NCI-H226 (cell line): ENCODE measurements around the gene CDK5R2.
"Not testable (repeated sequence)": the region's sequence is repeated elsewhere in the genome, so short reads cannot be mapped to it uniquely, and the experiment has no call there.

ENCODE experiments used
- DNase-seq: peaks from one replicate; pipeline ENCODE4 v3.0.0-alpha.2; 2015

The CDK5R2 gene

DNA sequence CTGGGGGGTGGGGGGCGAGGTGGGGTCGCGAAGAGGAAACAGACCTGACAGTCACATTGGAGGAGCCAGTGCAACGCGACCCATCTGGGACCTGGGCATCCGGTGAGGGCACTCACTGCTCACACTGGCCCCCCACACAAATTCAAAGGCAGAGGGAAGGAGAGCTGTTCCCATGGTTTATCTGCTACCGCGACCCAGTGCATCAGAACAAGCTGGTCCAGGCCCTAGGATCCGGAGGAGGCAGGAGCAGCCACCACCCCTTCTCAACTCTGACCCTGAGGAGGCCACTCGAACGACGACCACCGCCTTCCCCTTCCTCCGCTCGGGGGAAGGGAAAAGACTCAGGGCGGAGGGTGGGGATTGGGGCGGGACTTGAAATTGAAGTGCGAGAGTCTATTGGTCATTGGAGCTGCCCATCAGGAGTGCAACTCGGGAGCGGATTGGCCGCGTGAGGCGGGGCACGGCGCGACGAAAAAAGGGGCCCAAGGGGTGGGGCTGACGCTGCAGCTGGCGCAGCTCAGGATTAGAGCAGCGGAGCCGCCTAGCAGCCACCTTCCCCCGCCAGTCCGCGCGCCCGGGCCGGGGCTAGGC, at the start of gene CDK5R2:
Gene CDK5R2, plus strand, starts transcription at position 526 of the 591 bp plus-strand sequence. CDS start 155 bp downstream, outside the sequence.
- peak; percentile 77 for DNase-seq

DNA sequence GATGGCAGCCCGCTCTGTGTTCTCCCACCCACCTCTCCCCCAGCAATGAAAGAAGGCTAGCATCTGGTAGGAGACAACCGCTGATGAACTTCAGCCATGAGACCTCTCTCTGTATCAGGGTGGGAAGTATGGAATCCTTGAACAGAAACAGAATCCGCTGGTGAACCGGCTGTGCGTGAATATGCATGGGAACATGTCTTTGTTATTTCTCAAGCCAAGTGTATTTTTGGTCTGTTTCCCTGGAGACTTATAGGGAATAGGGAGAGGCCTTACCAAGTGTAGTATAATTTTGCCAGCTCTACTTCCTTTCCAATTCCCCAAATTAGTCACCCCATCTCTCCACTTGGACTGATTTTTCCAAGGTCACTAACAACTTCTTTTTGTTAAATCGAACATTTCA, 48.7 kb upstream of the CDK5R2 start:
- no peak for DNase-seq

DNA sequence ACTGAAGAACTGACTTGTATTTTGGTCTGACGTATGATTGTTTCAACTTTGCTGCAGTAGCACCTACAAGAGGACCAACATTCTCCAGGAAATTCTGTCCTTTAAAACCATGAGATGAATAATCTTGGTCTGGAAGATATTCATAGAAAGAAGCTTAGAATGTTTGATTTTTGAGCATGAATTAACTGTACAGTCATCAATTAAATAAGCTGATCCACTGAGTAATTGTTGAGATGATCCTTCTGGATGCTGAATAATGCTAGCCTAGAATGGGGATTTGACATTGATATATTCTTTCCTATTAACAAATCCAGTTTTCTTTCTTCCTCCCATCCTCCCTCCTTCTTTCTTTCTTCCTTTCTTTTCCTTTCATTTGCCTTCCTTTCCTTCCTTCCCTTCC, 39.0 kb upstream of the CDK5R2 start:
- no peak for DNase-seq

DNA sequence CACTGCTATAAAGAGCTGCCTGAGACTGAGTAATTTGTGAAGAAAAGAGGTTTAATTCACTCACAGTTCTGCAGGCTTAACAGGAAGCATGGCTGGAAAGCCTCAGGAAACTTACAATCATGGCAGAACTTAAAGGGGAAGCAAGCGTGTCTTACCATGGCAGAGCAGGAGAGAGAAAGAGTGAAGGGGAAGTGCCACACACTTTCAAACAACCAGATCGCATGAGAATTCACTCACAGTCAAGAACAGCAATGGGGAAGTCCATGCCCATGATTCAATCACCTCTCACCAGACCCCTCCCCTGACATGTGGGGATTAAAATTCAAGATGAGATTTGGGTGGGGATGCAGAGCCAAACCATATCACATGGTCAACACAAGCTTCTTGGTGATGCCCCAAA, 34.7 kb upstream of the CDK5R2 start:
- no peak for DNase-seq

DNA sequence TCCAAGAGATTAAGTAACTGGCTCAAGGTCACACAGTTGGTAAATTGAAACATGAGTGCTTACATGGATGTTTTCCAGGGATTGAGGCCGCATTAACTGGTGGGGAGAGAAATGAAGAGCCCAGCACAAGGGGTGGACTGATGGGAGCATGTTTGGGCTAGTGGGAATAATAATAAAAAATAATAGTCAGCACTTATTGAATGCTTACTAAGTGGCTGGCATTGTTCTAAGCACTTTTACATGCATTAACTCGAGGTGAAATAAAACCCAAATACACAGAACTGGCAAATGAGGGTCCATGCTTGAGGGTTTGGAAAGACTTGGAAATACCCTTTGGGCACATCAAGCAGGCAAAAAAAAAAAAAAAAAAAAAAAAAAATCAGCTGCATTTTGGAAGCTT, 34.0 kb upstream of the CDK5R2 start:
- DNase-seq: no peak

DNA sequence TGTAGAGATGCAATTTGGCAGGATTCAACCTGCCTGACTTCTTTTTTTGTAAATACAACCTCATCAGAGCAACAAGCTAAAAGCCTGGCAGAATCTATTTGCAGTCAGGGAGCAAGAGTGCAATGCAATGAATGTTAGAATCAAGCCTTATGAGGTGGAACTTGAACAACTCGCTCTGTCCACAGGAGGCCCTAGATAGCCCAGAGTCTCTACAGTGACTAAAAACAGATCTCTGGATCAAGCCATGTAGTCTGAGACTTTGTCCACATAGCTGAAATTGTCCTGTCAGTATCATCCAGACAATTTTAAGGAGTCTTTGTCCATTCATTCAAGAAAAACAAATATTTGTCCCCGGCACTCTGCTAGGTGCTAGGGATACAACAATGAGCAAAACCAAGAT, 32.0 kb upstream of the CDK5R2 start:
- no peak for DNase-seq

DNA sequence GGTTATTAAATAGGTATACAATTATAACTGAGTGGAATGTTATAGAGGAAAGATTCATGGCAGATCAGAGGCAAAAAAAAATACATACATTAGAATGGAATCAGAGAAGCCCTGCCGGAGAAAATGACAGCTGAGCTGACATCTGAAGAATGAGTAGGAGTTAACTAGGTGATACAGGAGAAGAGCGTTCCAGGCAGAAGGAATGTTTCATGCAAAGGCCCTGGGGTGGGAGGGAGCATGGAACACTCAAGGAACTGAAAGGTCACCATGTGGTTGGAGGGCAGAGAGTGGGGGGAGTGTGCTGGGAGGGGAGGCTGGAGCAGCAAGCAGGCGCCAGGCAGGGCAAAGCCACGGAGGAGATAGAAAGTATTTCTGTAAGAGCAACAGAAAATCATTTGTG, 31.6 kb upstream of the CDK5R2 start:
- DNase-seq: peak; percentile 80

DNA sequence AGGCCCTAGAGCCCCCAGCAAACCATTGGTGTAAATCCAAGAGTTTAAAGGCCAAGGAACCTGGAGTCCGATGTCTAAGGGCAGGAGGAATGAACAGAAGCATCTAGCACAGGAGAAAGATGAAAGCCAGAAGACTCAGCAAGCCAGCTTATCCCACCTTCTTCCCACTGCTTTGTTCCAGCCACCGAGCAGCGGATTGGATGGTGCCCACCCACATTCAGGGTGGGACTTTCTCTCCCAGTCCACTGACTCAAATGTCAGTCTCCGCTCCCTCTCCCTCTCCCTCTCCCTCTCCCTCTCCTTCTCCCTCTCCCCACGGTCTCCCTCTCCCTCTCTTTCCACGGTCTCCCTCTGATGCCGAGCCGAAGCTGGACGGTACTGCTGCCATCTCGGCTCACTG, 29.0 kb upstream of the CDK5R2 start:
- DNase-seq: not testable (repeated sequence)

DNA sequence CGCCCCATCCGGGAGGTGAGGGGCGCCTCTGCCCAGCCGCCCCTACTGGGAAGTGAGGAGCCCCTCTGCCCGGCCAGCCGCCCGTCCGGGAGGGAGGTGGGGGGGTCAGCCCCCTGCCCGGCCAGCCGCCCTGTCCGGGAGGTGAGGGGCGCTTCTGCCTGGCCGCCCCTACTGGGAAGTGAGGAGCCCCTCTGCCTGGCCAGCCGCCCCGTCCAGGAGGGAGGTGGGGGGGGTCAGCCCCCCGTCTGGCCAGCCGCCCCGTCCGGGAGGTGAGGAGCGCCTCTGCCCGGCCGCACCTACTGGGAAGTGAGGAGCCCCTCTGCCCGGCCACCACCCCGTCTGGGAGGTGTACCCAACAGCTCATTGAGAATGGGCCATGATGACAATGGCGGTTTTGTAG, 27.7 kb upstream of the CDK5R2 start:
- DNase-seq: not testable (repeated sequence)

DNA sequence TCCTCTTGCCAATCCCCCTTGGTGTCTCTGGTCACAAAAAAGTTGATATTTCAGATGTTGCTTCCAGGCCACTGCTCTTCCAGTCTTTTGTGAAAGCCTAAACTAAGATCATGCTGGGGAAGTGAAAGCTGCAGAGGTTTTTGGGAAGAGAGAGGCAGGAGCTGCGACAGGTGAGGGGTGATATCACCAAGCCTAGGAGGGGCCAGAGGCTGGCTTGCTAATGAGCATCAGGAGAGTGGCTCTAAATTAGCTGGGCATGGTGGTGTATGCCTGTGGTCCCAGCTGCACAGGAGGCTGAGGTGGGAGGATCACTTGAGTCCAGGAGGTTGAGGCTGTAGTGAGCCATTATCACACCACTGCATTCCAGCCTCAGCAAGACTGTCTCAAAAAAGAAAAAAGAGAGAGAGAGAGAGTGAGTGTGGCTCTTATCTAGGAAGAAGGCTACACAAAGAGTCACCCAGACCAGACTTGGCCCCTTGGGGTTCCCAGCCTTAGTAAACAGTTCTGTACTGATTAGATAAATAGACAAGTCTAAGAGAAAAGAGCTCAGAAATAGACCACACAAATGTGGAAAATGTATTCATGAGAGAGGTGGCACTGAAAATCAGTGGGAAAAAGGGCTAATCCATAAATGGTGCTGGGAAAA, 14.6 kb upstream of the CDK5R2 start:
- no peak for DNase-seq

DNA sequence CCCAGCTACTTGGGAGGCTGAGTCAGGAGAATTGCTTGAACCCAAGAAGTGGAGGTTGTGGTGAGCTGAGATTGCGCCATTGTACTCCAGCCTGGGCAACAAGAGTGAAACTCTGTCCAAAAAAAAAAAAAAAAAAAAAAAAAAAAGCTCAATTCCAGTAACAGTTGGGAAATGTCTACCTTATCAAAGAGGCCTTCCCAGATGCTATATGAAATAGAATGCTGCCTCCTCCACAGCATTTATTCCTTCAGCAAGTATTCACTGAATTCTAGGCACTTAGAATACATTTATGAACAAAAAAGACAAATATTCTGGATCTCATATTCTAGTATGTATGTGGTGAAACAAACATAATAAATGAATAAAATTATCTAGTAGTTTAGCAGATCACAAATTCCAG, 12.8 kb upstream of the CDK5R2 start:
- DNase-seq: no peak

DNA sequence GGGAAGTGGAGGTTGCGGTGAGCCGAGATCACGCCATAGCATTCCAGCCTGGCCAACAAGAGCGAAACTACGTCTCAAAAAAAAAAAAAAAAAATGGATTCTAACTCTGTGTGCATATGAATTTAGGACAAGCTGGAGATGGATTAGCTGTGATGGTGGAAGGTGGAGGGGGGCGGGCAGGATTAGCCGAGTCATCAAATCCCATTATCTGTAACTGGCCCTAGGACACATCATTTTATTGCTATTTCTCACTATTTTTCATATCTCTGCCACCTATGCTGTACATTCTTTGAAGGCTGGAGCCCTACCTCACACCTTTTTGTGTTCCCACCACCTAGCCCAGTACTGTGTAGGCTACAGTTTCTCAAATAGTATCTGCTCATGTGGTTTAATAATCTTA, 7.3 kb upstream of the CDK5R2 start:
- no peak for DNase-seq

DNA sequence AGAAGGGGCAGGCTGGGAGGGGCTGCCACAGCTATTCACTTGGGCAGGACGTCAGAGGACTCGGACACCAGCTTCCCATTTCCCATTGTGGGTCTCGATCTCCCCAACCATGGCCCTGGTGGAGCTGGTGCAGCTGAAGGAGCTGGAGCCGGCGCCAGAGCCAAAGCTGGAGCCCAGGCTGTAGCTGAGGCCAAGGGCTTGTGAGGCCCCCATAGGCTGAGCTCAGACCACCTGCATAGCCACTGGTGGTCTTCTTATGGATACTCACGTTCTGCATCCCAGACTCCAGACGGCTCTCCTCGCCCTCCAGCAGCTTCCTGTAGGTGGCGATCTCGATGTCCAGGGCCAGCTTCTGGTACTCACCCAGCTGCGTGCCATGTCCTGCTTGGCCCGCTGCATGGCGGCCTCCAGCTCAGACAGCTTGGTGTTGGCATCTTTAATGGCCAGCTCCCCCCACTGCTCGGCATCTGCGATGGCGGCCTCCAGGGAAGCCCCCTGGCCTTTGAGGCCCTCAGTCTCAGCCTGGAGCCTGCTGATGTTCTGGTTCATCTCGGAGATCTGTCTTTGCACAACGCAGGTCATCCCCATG, 6.0 kb upstream of the CDK5R2 start:
- no peak for DNase-seq

DNA sequence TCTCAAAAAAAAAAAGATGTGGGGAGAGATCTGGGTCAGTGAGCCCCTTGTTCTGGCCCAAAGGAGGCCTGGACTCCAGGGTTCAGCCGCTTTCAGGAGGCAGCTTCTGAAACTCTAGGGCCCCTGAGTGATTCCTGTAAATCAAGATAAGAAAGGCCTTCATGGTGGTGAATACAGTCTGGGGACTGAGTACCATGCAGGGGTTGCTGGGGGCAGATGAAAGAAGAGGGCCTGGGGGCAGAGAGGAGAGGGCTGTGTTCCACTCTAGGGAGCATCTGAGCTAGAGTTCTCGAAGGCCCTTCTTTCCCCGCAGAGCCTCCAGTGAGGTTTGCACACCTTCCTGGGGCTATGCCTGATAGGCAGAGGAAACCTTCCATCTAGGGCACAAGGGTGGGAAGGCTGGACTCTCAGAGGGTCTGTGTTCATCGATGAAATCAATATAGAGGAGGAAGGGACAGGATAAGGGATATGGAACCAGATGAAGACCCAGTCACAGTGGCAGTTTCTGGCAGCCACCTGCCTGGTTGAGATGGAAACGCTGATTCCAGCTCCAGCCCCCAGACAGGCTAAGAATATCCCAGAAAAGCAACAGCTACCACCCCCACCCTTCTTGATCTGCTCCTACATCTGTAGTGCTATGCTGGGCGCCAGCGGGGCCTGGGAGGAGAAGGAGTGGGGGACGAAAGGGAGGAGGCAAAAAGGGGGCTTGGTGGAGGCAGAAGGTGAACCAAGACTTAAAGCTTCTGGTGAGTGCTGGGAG, 4.7 kb upstream of the CDK5R2 start:
- no peak for DNase-seq

DNA sequence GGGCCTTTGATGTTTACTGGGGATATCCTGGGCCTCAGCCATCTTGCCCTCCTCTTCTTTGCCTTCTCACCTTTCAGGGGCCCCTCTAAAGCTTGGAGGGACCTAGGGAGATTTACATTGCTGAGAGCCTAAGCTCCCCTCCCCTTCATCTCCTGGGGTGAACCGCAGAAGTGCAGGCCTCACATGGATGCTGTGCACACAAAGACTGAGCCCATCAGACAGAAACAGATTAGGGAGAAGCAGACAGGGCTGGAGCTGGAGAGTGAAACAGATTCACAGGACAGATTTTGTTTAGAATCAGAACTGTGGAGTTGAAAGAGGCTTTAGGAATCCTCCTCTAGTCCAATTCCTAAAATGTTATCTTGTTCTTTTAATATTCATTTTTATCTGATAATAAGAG, 3.4 kb upstream of the CDK5R2 start:
- no peak for DNase-seq

DNA sequence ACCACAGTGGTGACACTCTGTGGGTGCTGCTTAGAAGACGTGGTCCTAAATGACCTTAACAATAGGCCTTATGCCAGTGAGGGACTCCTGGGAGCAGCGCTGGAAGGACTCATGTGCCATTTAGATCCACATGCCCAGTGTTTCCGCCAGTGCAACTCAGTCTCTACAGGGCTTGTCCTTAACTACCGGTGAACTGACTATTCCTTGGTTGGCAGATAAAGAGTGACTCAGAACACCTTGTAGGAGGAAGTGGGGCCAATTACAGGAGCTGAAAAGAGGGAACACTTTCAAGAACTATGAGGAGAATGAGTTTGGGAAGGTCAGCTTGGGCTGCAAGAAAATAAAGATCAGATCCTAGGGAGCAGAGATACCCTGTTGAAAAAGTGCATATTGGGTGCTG, 1.8 kb upstream of the CDK5R2 start:
- no peak for DNase-seq

DNA sequence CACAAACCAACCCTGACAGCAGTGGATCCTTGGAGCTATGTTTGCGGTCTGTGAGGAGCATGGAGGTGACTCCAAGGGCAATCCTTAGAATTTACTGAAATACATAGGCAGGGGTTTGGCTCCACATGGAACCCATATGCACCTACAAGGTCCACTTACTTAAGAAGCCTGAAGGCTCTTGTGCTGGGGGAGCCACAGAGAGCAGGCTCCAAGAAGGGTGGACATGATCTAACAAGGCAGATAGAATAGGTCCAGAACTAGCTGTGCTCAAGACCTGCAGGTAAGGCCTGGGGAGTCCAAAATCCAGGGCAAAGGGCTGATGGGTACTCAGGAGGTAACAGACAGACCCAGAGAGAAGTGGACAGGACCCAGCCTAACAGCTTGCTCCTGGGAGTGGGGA, 1.2 kb upstream of the CDK5R2 start:
- DNase-seq: no peak

DNA sequence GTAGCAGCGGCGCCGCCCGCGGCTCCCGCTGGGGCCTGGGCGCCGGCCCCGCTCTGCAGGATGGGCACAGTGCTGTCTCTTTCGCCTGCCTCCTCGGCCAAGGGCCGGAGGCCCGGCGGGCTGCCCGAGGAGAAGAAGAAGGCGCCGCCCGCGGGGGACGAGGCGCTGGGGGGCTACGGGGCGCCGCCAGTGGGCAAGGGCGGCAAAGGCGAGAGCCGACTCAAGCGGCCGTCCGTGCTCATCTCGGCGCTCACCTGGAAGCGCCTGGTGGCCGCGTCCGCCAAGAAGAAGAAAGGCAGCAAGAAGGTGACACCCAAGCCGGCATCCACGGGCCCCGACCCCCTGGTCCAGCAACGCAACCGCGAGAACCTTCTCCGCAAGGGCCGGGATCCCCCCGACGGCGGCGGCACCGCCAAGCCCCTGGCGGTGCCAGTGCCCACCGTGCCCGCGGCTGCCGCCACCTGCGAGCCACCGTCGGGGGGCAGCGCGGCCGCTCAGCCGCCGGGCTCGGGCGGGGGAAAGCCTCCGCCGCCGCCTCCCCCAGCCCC, 369 bp downstream of the CDK5R2 start:
- DNase-seq: no peak

DNA sequence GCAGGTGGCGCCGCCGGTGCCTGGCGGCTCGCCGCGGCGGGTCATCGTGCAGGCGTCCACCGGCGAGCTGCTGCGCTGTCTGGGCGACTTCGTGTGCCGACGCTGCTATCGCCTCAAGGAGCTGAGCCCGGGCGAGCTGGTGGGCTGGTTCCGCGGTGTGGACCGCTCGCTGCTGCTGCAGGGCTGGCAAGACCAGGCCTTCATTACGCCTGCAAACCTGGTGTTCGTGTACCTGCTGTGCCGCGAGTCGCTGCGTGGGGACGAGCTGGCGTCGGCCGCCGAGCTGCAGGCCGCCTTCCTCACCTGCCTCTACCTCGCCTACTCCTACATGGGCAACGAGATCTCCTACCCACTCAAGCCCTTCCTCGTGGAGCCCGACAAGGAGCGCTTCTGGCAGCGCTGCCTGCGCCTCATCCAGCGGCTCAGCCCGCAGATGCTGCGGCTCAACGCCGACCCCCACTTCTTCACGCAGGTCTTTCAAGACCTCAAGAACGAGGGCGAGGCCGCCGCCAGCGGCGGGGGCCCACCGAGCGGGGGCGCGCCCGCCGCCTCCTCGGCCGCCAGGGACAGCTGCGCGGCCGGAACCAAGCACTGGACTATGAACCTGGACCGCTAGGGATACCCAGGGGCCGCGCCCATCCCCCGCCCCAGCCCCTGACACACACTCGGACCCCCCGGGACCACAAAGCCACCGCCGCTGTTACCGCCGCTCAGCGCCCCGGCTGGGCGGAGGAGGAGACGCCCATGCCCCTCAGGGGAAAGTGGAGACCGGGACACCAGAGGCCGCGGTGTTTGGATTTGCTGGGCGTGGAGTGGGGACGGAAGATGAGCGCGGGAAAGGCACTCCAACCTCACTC, 1.1 kb downstream of the CDK5R2 start:
- DNase-seq: no peak

DNA sequence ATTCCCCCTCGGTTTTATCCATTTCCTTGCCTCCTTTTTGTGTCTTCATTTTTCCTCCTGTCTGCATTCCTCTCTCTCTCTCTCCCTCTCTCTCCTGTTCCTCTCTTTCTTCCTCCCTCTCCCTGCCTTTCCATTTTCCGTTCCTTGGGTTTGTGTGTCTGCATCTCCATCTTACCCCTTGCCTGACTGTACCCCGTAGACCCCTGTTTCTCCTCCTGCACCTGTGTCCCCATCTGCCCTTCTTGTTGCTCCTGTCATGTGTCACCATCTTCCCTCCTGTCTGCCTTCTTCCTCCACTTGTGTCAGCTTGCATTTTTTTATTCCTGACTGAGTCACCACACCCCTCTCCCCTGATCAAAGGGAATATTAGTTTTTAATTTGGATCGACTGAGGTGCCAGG, 1.8 kb downstream of the CDK5R2 start:
- DNase-seq: no peak

DNA sequence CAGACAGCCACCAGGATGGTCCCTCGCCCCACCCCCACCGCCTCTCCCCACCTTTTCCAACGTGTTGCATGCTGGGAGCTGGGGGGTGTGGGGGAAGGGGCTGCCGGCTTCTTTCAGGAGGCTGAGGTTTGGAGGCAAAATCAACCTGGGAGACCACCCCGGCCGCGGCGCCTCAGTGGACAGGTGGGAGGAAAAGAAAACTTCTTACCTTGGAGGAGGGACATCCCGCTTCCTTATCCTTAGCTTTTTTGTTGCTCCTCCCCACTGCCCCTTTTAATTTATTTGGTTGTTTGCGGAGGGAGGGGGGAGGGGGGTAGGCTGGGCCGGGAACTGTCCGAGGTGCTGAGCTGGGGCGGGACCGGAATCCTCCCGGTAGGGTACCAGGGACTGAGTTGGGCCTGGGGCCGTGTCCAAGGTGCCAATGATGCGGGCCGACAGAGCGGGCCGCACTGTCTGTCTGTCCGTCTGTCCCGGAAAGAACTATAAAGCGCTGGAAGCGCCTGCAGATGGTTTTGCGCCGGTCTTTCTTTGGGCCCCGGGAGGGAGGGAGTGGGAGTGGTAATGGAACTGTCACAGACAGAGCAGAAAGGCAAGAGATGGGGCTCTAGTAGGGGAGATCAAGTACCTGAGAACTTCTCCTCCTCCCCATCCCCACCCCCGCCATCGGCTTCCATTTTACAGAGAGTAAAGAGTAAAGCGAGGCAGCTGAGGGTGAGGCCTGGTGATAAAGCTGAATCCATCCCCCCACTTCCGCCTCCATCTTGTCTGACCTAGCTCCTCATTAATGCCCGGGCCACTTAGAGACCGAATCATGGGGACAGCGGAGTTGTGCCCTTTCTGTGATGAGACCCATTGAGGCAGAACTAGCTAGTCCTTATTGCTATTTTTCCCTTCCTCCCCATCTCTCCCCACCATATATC, 2.4 kb downstream of the CDK5R2 start:
- DNase-seq: peak; percentile 7
